ENCODE results near the gene PACRG.

The PACRG gene

GRCh38 chr6:162854228-162854627 lies 126.5 kb downstream of the PACRG start:
- CTCF ChIA-PET = no interaction called here
- no peak overlapping the region for H3K27ac ChIP-seq
- no peak for TF ChIP-seq CTCF (conservative IDR thresholded peaks at IDR 0.05; ENCODE audit: low read depth)
- DNase-seq (ENCODE audit: low spot score) = no peak
- POLR2A ChIA-PET (ENCODE audit: low non-redundant PET) = no interaction called here

GRCh38 chr6:162854734-162855191 lies 127.0 kb downstream of the PACRG start:
- POLR2A ChIA-PET (ENCODE audit: low non-redundant PET) = no interaction called here
- no peak overlapping the region for H3K27ac ChIP-seq
- no peak for DNase-seq (ENCODE audit: low spot score)
- no peak for TF ChIP-seq CTCF (conservative IDR thresholded peaks at IDR 0.05; ENCODE audit: low read depth)
- CTCF ChIA-PET = interaction anchor here (0.7 kb wide), 1 partner anchor 1271 kb away, joined by 3 read pairs; no protein-coding TSS in a partner anchor

- peak; percentile 67 for TF ChIP-seq CTCF (conservative IDR thresholded peaks at IDR 0.05; ENCODE audit: low read depth)
- peak; percentile 54 for DNase-seq (ENCODE audit: low spot score)
- ChIA-PET CTCF (interaction anchor here (0.6 kb wide), 1 partner anchor 1364 kb away, joined by 4 read pairs; no protein-coding TSS in a partner anchor), POLR2A (ENCODE audit: low non-redundant PET) (no interaction called here)
- no peak overlapping the region for H3K27ac ChIP-seq
These were observed 129.1 kb downstream of the PACRG start for GRCh38 chr6:162856885-162857284.

- no peak overlapping the region for H3K27ac ChIP-seq
- TF ChIP-seq CTCF (conservative IDR thresholded peaks at IDR 0.05; ENCODE audit: low read depth) = no peak
- no peak for DNase-seq (ENCODE audit: low spot score)
- POLR2A ChIA-PET (ENCODE audit: low non-redundant PET) = no interaction called here
- CTCF ChIA-PET = interaction anchor here (0.6 kb wide), 1 partner anchor 1363 kb away, joined by 4 read pairs; no protein-coding TSS in a partner anchor
These were observed 129.6 kb downstream of the PACRG start for GRCh38 chr6:162857326-162857725.

- no peak overlapping the region for H3K27ac ChIP-seq
- POLR2A ChIA-PET (ENCODE audit: low non-redundant PET) = no interaction called here
- no peak for TF ChIP-seq CTCF (conservative IDR thresholded peaks at IDR 0.05; ENCODE audit: low read depth)
- CTCF ChIA-PET = interaction anchor here (0.7 kb wide), 1 partner anchor 886 kb away, joined by 5 read pairs; no protein-coding TSS in a partner anchor
- DNase-seq (ENCODE audit: low spot score) = no peak
These were observed 134.7 kb downstream of the PACRG start for GRCh38 chr6:162862462-162862861.

GRCh38 chr6:162862941-162863340 lies 135.2 kb downstream of the PACRG start:
- TF ChIP-seq CTCF (conservative IDR thresholded peaks at IDR 0.05; ENCODE audit: low read depth) = no peak

More at GRCh38 chr6:162862941-162863340, 135.2 kb downstream of the PACRG start:
- CTCF ChIA-PET = no interaction called here
- POLR2A ChIA-PET (ENCODE audit: low non-redundant PET) = no interaction called here
- no peak overlapping the region for H3K27ac ChIP-seq
- no peak for DNase-seq (ENCODE audit: low spot score)

All from RWPE1 (cell line).